Measurements from ENCODE around the gene SLC25A40. TPM values are rescaled to one million over a fixed set of nuclear protein-coding genes. Genes with fewer than 3 reads are reported as not detected.
"Not testable (repeated sequence)": the region's sequence is repeated elsewhere in the genome, so short reads cannot be mapped to it uniquely, and the experiment has no call there.

The SLC25A40 gene
- total RNA-seq, 1 experiment from 2014 or later = 19.3 TPM

GRCh38 chr7:87875151-87876039, 765 bp downstream of the SLC25A40 start:
- in situ Hi-C loops (cut with HindIII; ENCODE audit: low pct_unique_long_range_greater_than_20kb, low sequenced_read_pairs) = no loop called here
- no peak for DNase-seq (ENCODE audit: low read depth, low spot score)

DNA sequence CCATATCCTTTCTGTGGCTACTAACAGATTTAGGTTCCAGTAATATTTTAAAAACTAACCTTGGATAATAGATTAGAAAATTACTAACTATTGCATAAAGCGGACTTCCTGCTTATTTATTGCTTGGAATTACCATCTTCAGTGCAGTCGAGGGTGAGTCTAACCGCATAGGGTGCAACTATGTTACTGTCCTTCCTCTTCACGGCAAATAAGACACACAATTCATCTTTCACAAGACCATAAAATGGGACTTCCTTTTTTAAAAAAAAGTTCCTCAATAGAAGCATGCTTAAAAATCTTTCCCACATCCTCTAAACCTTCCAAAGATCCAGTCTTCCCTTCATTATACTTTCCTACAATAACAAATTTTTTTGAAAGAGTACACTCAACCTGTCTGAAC, 2.1 kb downstream of the SLC25A40 start:
- DNase-seq (ENCODE audit: low read depth, low spot score) = no peak

GRCh38 chr7:87873328-87873727, 2.8 kb downstream of the SLC25A40 start:
- in situ Hi-C loops (cut with HindIII; ENCODE audit: low pct_unique_long_range_greater_than_20kb, low sequenced_read_pairs); DNase-seq (ENCODE audit: low read depth, low spot score): not testable (repeated sequence)

More for the DNA sequence above, 2.1 kb downstream of the SLC25A40 start:
- in situ Hi-C loops (cut with HindIII; ENCODE audit: low pct_unique_long_range_greater_than_20kb, low sequenced_read_pairs) = no loop called here

DNA sequence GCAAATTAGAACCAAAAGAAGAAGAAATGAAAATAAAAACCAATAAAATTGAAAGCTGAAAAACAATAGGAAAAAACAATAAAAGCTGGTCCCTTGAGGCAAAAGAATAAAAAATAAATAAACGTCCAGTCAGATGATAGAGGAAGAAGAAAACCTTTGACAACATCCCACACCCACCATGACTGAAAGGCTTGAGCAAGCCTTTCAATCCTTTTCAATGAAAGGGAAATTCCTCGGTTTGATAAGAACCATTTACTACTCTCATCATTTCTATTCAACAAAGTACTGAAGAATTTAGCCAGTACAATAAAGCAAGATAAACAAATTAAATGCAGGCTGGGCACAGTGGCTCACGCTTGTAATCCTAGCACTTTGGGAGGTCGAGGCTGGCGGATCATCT, 3.8 kb downstream of the SLC25A40 start:
- DNase-seq (ENCODE audit: low read depth, low spot score) = no peak
- in situ Hi-C loops (cut with HindIII; ENCODE audit: low pct_unique_long_range_greater_than_20kb, low sequenced_read_pairs) = no loop called here

DNA sequence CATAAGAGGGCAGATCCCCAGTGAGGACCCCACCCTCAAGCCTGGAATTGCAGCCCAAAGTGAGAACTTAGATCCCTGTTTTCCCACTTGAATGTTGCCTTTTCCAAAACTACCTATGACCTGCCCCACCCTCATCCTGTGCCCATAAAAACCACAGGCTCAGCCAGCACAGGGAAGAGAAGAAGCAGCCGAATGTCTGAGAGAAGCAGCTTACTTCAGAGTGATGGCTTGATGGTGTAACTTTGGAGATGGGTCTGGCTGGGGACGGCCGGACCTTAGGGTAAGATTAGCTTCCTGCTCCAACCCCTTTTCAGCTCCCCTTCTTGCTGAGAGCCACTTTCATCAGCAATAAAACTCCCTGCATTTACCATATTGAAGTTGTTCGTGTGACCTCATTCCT, 5.7 kb downstream of the SLC25A40 start:
- DNase-seq (ENCODE audit: low read depth, low spot score) = no peak
- in situ Hi-C loops (cut with HindIII; ENCODE audit: low pct_unique_long_range_greater_than_20kb, low sequenced_read_pairs) = no loop called here

- DNase-seq (ENCODE audit: low read depth, low spot score); in situ Hi-C loops (cut with HindIII; ENCODE audit: low pct_unique_long_range_greater_than_20kb, low sequenced_read_pairs): not testable (repeated sequence)
Observed at GRCh38 chr7:87866533-87866932, 9.6 kb downstream of the SLC25A40 start.

- in situ Hi-C loops (cut with HindIII; ENCODE audit: low pct_unique_long_range_greater_than_20kb, low sequenced_read_pairs) = no loop called here
- no peak for DNase-seq (ENCODE audit: low read depth, low spot score)
Observed at GRCh38 chr7:87866089-87866488, 10.1 kb downstream of the SLC25A40 start.

DNA sequence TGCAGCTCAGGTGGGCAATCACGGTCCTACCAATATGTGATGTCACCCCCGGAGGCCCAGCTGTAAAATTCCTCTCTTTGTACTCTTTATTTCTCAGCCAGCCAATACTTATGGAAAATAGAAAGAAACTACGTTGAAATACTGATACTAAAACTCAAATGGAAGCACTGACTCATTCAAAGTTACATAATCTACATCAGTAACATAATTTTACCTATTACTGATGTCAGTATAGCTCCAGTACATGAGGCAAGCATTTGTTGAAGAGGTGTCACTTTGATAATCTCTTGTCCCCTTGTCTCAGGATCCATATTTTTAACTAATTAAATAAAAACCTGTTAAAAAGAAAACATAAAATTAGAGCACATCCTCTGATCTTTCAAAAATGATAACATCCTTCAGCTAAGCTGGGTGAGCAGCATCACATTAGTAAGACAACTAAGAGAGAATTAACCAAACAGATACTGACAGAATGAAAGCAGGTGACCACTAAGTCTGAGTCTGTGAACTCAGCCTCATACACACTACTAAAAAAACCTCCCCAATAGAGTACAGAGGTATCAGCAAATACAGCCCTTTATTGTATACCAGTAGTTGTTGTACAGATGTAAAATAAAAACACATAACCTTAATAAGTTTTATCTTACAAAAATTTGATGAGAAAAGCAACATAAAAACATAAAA, 17.6 kb downstream of the SLC25A40 start:
- in situ Hi-C loops (cut with HindIII; ENCODE audit: low pct_unique_long_range_greater_than_20kb, low sequenced_read_pairs) = no loop called here
- no peak for DNase-seq (ENCODE audit: low read depth, low spot score)

GRCh38 chr7:87853237-87853864, 22.8 kb downstream of the SLC25A40 start:
- in situ Hi-C loops (cut with HindIII; ENCODE audit: low pct_unique_long_range_greater_than_20kb, low sequenced_read_pairs) = no loop called here

DNA sequence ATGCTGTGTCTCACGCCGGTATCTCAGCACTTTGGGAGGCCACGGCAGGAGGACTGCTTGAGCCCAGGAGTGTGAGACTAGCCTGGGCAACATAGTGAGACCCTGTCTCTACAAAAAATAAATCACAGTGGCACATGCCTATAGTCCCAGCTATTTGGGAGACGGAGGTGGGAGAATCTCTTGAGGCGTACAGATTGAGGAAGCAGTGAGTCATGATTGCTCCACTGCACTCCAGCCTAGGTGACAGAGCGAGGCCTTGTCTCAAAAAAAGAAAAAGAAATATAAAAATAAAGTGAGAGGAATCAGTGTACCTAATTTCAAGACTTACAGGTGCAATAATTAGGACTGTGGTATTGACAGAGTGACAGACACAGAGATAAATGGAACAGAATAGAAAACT, 23.9 kb downstream of the SLC25A40 start:
- in situ Hi-C loops (cut with HindIII; ENCODE audit: low pct_unique_long_range_greater_than_20kb, low sequenced_read_pairs) = no loop called here
- no peak for DNase-seq (ENCODE audit: low read depth, low spot score)

More at GRCh38 chr7:87853237-87853864, 22.8 kb downstream of the SLC25A40 start:
- no peak for DNase-seq (ENCODE audit: low read depth, low spot score)

- in situ Hi-C loops (cut with HindIII; ENCODE audit: low pct_unique_long_range_greater_than_20kb, low sequenced_read_pairs) = no loop called here
Observed at GRCh38 chr7:87850836-87851593, 25.1 kb downstream of the SLC25A40 start.

DNA sequence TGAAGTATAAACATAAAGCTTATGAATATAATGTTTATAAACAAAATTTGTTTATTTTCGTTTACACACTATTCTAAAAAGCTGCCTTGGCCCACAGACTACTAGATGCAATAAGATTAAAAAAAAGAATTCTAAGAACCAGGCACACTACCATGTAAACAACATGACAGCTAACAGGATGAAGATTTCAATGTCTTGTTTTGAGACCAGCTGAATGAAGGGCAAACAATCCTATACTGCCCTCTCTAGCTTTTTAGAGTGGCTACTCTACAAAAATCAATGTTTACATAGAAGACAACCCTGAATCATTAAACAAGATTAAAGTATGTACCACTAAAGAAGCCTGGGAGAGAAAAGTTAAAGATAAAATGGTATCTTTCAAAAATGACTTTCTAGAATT, 38.6 kb downstream of the SLC25A40 start:
- in situ Hi-C loops (cut with HindIII; ENCODE audit: low pct_unique_long_range_greater_than_20kb, low sequenced_read_pairs) = no loop called here
- no peak for DNase-seq (ENCODE audit: low read depth, low spot score)

More at GRCh38 chr7:87850836-87851593, 25.1 kb downstream of the SLC25A40 start:
- DNase-seq (ENCODE audit: low read depth, low spot score) = no peak

GRCh38 chr7:87833130-87833529, 43.0 kb downstream of the SLC25A40 start:
- in situ Hi-C loops (cut with HindIII; ENCODE audit: low pct_unique_long_range_greater_than_20kb, low sequenced_read_pairs) = no loop called here
- peak; percentile 11 for DNase-seq (ENCODE audit: low read depth, low spot score)

GRCh38 chr7:87831097-87831496, 45.1 kb downstream of the SLC25A40 start:
- in situ Hi-C loops (cut with HindIII; ENCODE audit: low pct_unique_long_range_greater_than_20kb, low sequenced_read_pairs) = no loop called here

GRCh38 chr7:87828383-87828782, 47.8 kb downstream of the SLC25A40 start:
- in situ Hi-C loops (cut with HindIII; ENCODE audit: low pct_unique_long_range_greater_than_20kb, low sequenced_read_pairs); DNase-seq (ENCODE audit: low read depth, low spot score): not testable (repeated sequence)

More at GRCh38 chr7:87831097-87831496, 45.1 kb downstream of the SLC25A40 start:
- no peak for DNase-seq (ENCODE audit: low read depth, low spot score)

GRCh38 chr7:87825369-87825768, 50.8 kb downstream of the SLC25A40 start:
- in situ Hi-C loops (cut with HindIII; ENCODE audit: low pct_unique_long_range_greater_than_20kb, low sequenced_read_pairs) = not testable (repeated sequence)
- DNase-seq (ENCODE audit: low read depth, low spot score) = peak; percentile 9

GRCh38 chr7:87822056-87822455, 54.1 kb downstream of the SLC25A40 start:
- DNase-seq (ENCODE audit: low read depth, low spot score); in situ Hi-C loops (cut with HindIII; ENCODE audit: low pct_unique_long_range_greater_than_20kb, low sequenced_read_pairs): not testable (repeated sequence)

Measured in SK-MEL-5 (cell line).